ENCODE data around the gene LPGAT1. TPM values are rescaled to one million over a fixed set of nuclear protein-coding genes. Genes with fewer than 3 reads are reported as not detected.
"Not testable (repeated sequence)": the region's sequence is repeated elsewhere in the genome, so short reads cannot be mapped to it uniquely, and the experiment has no call there.

The LPGAT1 gene
- total RNA-seq, 1 donor: 18.0 TPM

- DNase-seq (ENCODE audit: low read depth in 2 of 3, low spot score in 2 of 3): no peak
These were observed 119.8 kb downstream of the LPGAT1 start for GRCh38 chr1:211710566-211711314.

GRCh38 chr1:211708926-211709325 lies 121.6 kb downstream of the LPGAT1 start:
- no peak for DNase-seq (ENCODE audit: low read depth in 2 of 3, low spot score in 2 of 3)

GRCh38 chr1:211708006-211708405 lies 122.6 kb downstream of the LPGAT1 start:
- DNase-seq (ENCODE audit: low read depth in 2 of 3, low spot score in 2 of 3): no peak

GRCh38 chr1:211705467-211706091 lies 125.0 kb downstream of the LPGAT1 start:
- DNase-seq (ENCODE audit: low read depth in 2 of 3, low spot score in 2 of 3): no peak

- no peak for DNase-seq (ENCODE audit: low read depth in 2 of 3, low spot score in 2 of 3)
These were observed 126.0 kb downstream of the LPGAT1 start for GRCh38 chr1:211704543-211704942.

GRCh38 chr1:211703812-211704537 lies 126.6 kb downstream of the LPGAT1 start:
- no peak for DNase-seq (ENCODE audit: low read depth in 2 of 3, low spot score in 2 of 3)

- DNase-seq (ENCODE audit: low read depth in 2 of 3, low spot score in 2 of 3): no peak
These were observed 128.8 kb downstream of the LPGAT1 start for GRCh38 chr1:211701733-211702132.

- no peak for DNase-seq (ENCODE audit: low read depth in 2 of 3, low spot score in 2 of 3)
These were observed 131.5 kb downstream of the LPGAT1 start for GRCh38 chr1:211699059-211699458.

GRCh38 chr1:211698161-211699026 lies 132.2 kb downstream of the LPGAT1 start:
- peak; percentile 47 to 75 (median 66) for DNase-seq (ENCODE audit: low read depth in 2 of 3, low spot score in 2 of 3)

- DNase-seq (ENCODE audit: low read depth in 2 of 3, low spot score in 2 of 3): no peak
These were observed 133.2 kb downstream of the LPGAT1 start for GRCh38 chr1:211697356-211697755.

GRCh38 chr1:211695135-211695816 lies 135.3 kb downstream of the LPGAT1 start:
- DNase-seq (ENCODE audit: low read depth in 2 of 3, low spot score in 2 of 3): peak in 1 of 3 donors; percentile 43

- not testable (repeated sequence) for DNase-seq (ENCODE audit: low read depth in 2 of 3, low spot score in 2 of 3)
These were observed 136.7 kb downstream of the LPGAT1 start for GRCh38 chr1:211693911-211694310.

Small RNA genes within 50 kb of the gene (small RNA-seq; reads per million reads assigned to genes)
- gene RF00019: not detected
- not detected for gene RN7SL344P

Other genes starting within 250 kb of the LPGAT1 start
- 1.1 TPM for gene NEK2, start 155.1 kb downstream of the LPGAT1 start, total RNA-seq
- 21.3 TPM for gene INTS7, start 204.8 kb upstream of the LPGAT1 start, total RNA-seq
- gene DTL, start 205.0 kb upstream of the LPGAT1 start, total RNA-seq: 7.3 TPM

Measured in hematopoietic multipotent progenitor cell (in vitro differentiated cells).